GM21786 (cell line): ENCODE data around the gene PRMT7.

Experiments used
- ATAC-seq: cut with Tn5 transposase; IDR thresholded peaks from one replicate; pipeline ENCODE4 v1.9.1; 2021; ENCODE audit not compliant: unreplicated experiment

PRMT7 gene

GRCh38 chr16:68362262-68362913, 51.6 kb downstream of the PRMT7 start:
- no peak for ATAC-seq

GRCh38 chr16:68362947-68363657, 52.3 kb downstream of the PRMT7 start:
- ATAC-seq, result no peak

- no peak for ATAC-seq
These were observed 53.1 kb downstream of the PRMT7 start for GRCh38 chr16:68363658-68364521.

- no peak for ATAC-seq
These were observed 53.8 kb downstream of the PRMT7 start for GRCh38 chr16:68364561-68364998.

GRCh38 chr16:68365167-68365817, 54.5 kb downstream of the PRMT7 start:
- ATAC-seq, result no peak

GRCh38 chr16:68366062-68366461, 55.2 kb downstream of the PRMT7 start:
- ATAC-seq, result no peak

GRCh38 chr16:68367030-68367429, 56.2 kb downstream of the PRMT7 start:
- ATAC-seq, result no peak

- no peak for ATAC-seq
These were observed 56.6 kb downstream of the PRMT7 start for GRCh38 chr16:68367440-68367839.

- ATAC-seq, result no peak
These were observed 57.1 kb downstream of the PRMT7 start for GRCh38 chr16:68367891-68368290.

GRCh38 chr16:68368301-68368888, 57.6 kb downstream of the PRMT7 start:
- ATAC-seq, result no peak

GRCh38 chr16:68369168-68369567, 58.3 kb downstream of the PRMT7 start:
- ATAC-seq, result no peak

- peak; percentile 66 for ATAC-seq
These were observed 59.1 kb downstream of the PRMT7 start for GRCh38 chr16:68369697-68370580.

GRCh38 chr16:68370581-68371275, 59.9 kb downstream of the PRMT7 start:
- no peak for ATAC-seq

GRCh38 chr16:68371276-68371651, 60.4 kb downstream of the PRMT7 start:
- ATAC-seq, result no peak

- no peak for ATAC-seq
These were observed 61.0 kb downstream of the PRMT7 start for GRCh38 chr16:68371706-68372380.

GRCh38 chr16:68372381-68372720, 61.5 kb downstream of the PRMT7 start:
- ATAC-seq, result no peak

- no peak for ATAC-seq
These were observed 62.0 kb downstream of the PRMT7 start for GRCh38 chr16:68372806-68373205.

- ATAC-seq, result no peak
These were observed 62.9 kb downstream of the PRMT7 start for GRCh38 chr16:68373528-68374245.
